ENCODE data around the gene GRID1. TPM values are rescaled to one million over a fixed set of nuclear protein-coding genes. Genes with fewer than 3 reads are reported as not detected.
A peak's percentile ranks its signal among the peaks of the same experiment; 100 is the strongest.

The GRID1 gene
- total RNA-seq, 1 experiment from 2014 or later: 5.6 TPM

GRCh38 chr10:86393362-86393761 lies 26.8 kb upstream of the GRID1 start:
- Histone ChIP-seq H3K36me3 (ENCODE audit: control insufficient read depth in 1 of 2, insufficient read depth in 2 of 2, low read length in 2 of 2) (no peaks in the 10 kb centered on the region), H3K27me3 (ENCODE audit: insufficient read depth, low read length) (no peaks in the 10 kb centered on the region), H3K27ac (ENCODE audit: low read depth, low read length) (no peak overlapping the region), H3K4me1 (ENCODE audit: control insufficient read depth in 1 of 2, insufficient read depth in 2 of 2, low read length in 2 of 2) (no peaks in the 10 kb centered on the region), H4K20me1 (ENCODE audit: insufficient read depth) (no peaks in the 10 kb centered on the region), H3K4me3 (replicated peaks in 1 of 2; ENCODE audit: low read depth in 1 of 2, low read length in 2 of 2) (no peak overlapping the region), H3K9me2 (ENCODE audit: insufficient read depth) (no peaks in the 10 kb centered on the region), H3K9ac (ENCODE audit: low read length) (no peak overlapping the region), H3K9me3 (ENCODE audit: control insufficient read depth in 1 of 2, insufficient read depth in 1 of 2, low read depth in 1 of 2, low read length in 2 of 2) (no peaks in the 10 kb centered on the region), H2AFZ (ENCODE audit: low read depth, low read length, poor library complexity, severe bottlenecking) (no peak overlapping the region), H3K4me2 (ENCODE audit: low read length) (no peak overlapping the region), H3K79me2 (ENCODE audit: insufficient read depth, low read length) (no peaks in the 10 kb centered on the region)
- intact Hi-C loops (cut with micrococcal nuclease): no loop called here
- peak; percentile 17; the same call in 1 of the 2 replicates for ATAC-seq
- BruUV-seq (replicated peaks): no TSS peak
- no peak for DNase-seq (ENCODE audit: low read depth, low spot score)
- RAD21 ChIA-PET (ENCODE audit: low non-redundant PET in 1 of 2, low total read pairs in 2 of 2, uncharacterized antibody in 2 of 2, unreplicated experiment in 2 of 2): no interaction called here
- TF ChIP-seq ELF1 (IDR thresholded peaks at IDR 0.05; ENCODE audit: borderline replicate concordance, low read depth): no peak
- no peak for TF ChIP-seq CBX3 (IDR thresholded peaks at IDR 0.05; ENCODE audit: low read depth)
- TF ChIP-seq ZNF274 (IDR thresholded peaks at IDR 0.05; ENCODE audit: low read depth, low read length): no peak
- no peak; the same call in 1 of the 2 replicates for TF ChIP-seq CEBPB (IDR thresholded peaks at IDR 0.05; ENCODE audit: low read depth)
- TF ChIP-seq EZH2phosphoT487 (IDR thresholded peaks at IDR 0.05; ENCODE audit: borderline replicate concordance): no peak
- no peak for TF ChIP-seq SRF (IDR thresholded peaks at IDR 0.05; ENCODE audit: low read depth)
- no peak for TF ChIP-seq RAD21 (IDR thresholded peaks at IDR 0.05; ENCODE audit: low read depth)
- TF ChIP-seq ATF3 (IDR thresholded peaks at IDR 0.05): no peak
- no peak for TF ChIP-seq CTCF (IDR thresholded peaks at IDR 0.05 in 2 of 3, conservative IDR thresholded peaks at IDR 0.05 in 1 of 3; ENCODE audit: borderline replicate concordance in 1 of 3, insufficient read depth in 1 of 3, low read depth in 2 of 3, low read length in 2 of 3)
- POLR2A ChIA-PET: no interaction called here
- CTCF ChIA-PET: no interaction called here

- Histone ChIP-seq H3K4me1 (ENCODE audit: control insufficient read depth in 1 of 2, insufficient read depth in 2 of 2, low read length in 2 of 2) (no peaks in the 10 kb centered on the region), H3K4me2 (ENCODE audit: low read length) (no peak overlapping the region), H3K9me2 (ENCODE audit: insufficient read depth) (no peaks in the 10 kb centered on the region), H3K27me3 (ENCODE audit: insufficient read depth, low read length) (no peaks in the 10 kb centered on the region), H3K9ac (ENCODE audit: low read length) (no peak overlapping the region), H2AFZ (ENCODE audit: low read depth, low read length, poor library complexity, severe bottlenecking) (no peak overlapping the region), H3K9me3 (ENCODE audit: control insufficient read depth in 1 of 2, insufficient read depth in 1 of 2, low read depth in 1 of 2, low read length in 2 of 2) (no peaks in the 10 kb centered on the region), H3K27ac (ENCODE audit: low read depth, low read length) (no peak overlapping the region), H3K79me2 (ENCODE audit: insufficient read depth, low read length) (no peaks in the 10 kb centered on the region), H4K20me1 (ENCODE audit: insufficient read depth) (no peaks in the 10 kb centered on the region), H3K4me3 (replicated peaks in 1 of 2; ENCODE audit: low read depth in 1 of 2, low read length in 2 of 2) (no peak overlapping the region), H3K36me3 (ENCODE audit: control insufficient read depth in 1 of 2, insufficient read depth in 2 of 2, low read length in 2 of 2) (no peaks in the 10 kb centered on the region)
- no TSS peak for BruUV-seq (replicated peaks)
- ChIA-PET POLR2A (no interaction called here), RAD21 (ENCODE audit: low non-redundant PET in 1 of 2, low total read pairs in 2 of 2, uncharacterized antibody in 2 of 2, unreplicated experiment in 2 of 2) (no interaction called here), CTCF (no interaction called here)
- no peak for TF ChIP-seq SIN3A (IDR thresholded peaks at IDR 0.05; ENCODE audit: low read depth)
- no peak for TF ChIP-seq REST (IDR thresholded peaks at IDR 0.05; ENCODE audit: low read depth)
- TF ChIP-seq FOSL1 (IDR thresholded peaks at IDR 0.05; ENCODE audit: low read depth): no peak
- TF ChIP-seq POLR2AphosphoS5 (IDR thresholded peaks at IDR 0.05; ENCODE audit: low read depth, low read length): no peak
- no peak for TF ChIP-seq EZH2 (IDR thresholded peaks at IDR 0.05)
- intact Hi-C loops (cut with micrococcal nuclease): no loop called here
- ATAC-seq (no peak), DNase-seq (ENCODE audit: low read depth, low spot score) (no peak)
Observed at GRCh38 chr10:86392723-86393094, 26.1 kb upstream of the GRID1 start.

Measured in HCT116 (cell line).